ENCODE measurements around the gene TMEM237.

TMEM237 gene

GRCh38 chr2:201579536-201579935, 63.8 kb downstream of the TMEM237 start:
- TF ChIP-seq CTCF (IDR thresholded peaks at IDR 0.05; ENCODE audit: low read depth, low read length) (no peak), EZH2phosphoT487 (IDR thresholded peaks at IDR 0.05; ENCODE audit: low read depth) (no peak)
- no peak overlapping the region for H2AFZ ChIP-seq (ENCODE audit: low read depth, low read length)
- H3K4me3 ChIP-seq (ENCODE audit: low read length) = no peak overlapping the region
- no peaks in the 10 kb centered on the region for H3K9me3 ChIP-seq (ENCODE audit: insufficient read depth, low read length)
- no peak overlapping the region for H3K4me2 ChIP-seq (ENCODE audit: low read length)
- no peaks in the 10 kb centered on the region for H3K36me3 ChIP-seq (replicated peaks; ENCODE audit: low read depth, low read length)
- H4K20me1 ChIP-seq (ENCODE audit: insufficient read depth, low read length) = no peaks in the 10 kb centered on the region
- no peak overlapping the region for H3K27ac ChIP-seq (ENCODE audit: low read length)
- H3K9ac ChIP-seq (ENCODE audit: low read length) = no peak overlapping the region
- H3K4me1 ChIP-seq (ENCODE audit: low read length) = peaks cover 13% of the 10 kb centered on the region
- no peaks in the 10 kb centered on the region for H3K27me3 ChIP-seq (ENCODE audit: low read depth, low read length)
- H3K79me2 ChIP-seq (ENCODE audit: low read length) = no peaks in the 10 kb centered on the region

GRCh38 chr2:201575971-201576370, 67.3 kb downstream of the TMEM237 start:
- no peaks in the 10 kb centered on the region for H3K9me3 ChIP-seq (ENCODE audit: insufficient read depth, low read length)
- no peaks in the 10 kb centered on the region for H3K36me3 ChIP-seq (replicated peaks; ENCODE audit: low read depth, low read length)
- no peak overlapping the region for H3K9ac ChIP-seq (ENCODE audit: low read length)
- peaks cover 36% of the 10 kb centered on the region for H3K4me1 ChIP-seq (ENCODE audit: low read length)
- no peaks in the 10 kb centered on the region for H4K20me1 ChIP-seq (ENCODE audit: insufficient read depth, low read length)
- H3K27ac ChIP-seq (ENCODE audit: low read length) = no peak overlapping the region
- no peaks in the 10 kb centered on the region for H3K79me2 ChIP-seq (ENCODE audit: low read length)
- no peak overlapping the region for H3K4me3 ChIP-seq (ENCODE audit: low read length)
- H3K27me3 ChIP-seq (ENCODE audit: low read depth, low read length) = no peaks in the 10 kb centered on the region
- no peak overlapping the region for H3K4me2 ChIP-seq (ENCODE audit: low read length)
- TF ChIP-seq CTCF (IDR thresholded peaks at IDR 0.05; ENCODE audit: low read depth, low read length) = no peak
- TF ChIP-seq EZH2phosphoT487 (IDR thresholded peaks at IDR 0.05; ENCODE audit: low read depth) = no peak
- no peak overlapping the region for H2AFZ ChIP-seq (ENCODE audit: low read depth, low read length)

GRCh38 chr2:201574766-201575165, 68.5 kb downstream of the TMEM237 start:
- Histone ChIP-seq H3K79me2 (ENCODE audit: low read length) (no peaks in the 10 kb centered on the region), H3K4me3 (ENCODE audit: low read length) (peak overlapping the region; percentile 9), H3K4me2 (ENCODE audit: low read length) (peak overlapping the region; percentile 53), H2AFZ (ENCODE audit: low read depth, low read length) (no peak overlapping the region), H3K4me1 (ENCODE audit: low read length) (peaks cover 37% of the 10 kb centered on the region), H3K27me3 (ENCODE audit: low read depth, low read length) (no peaks in the 10 kb centered on the region), H3K36me3 (replicated peaks; ENCODE audit: low read depth, low read length) (no peaks in the 10 kb centered on the region), H3K9me3 (ENCODE audit: insufficient read depth, low read length) (no peaks in the 10 kb centered on the region), H3K27ac (ENCODE audit: low read length) (no peak overlapping the region), H4K20me1 (ENCODE audit: insufficient read depth, low read length) (no peaks in the 10 kb centered on the region), H3K9ac (ENCODE audit: low read length) (0 out of 2 replicates have a peak overlapping the region, but pooled peaks have one; percentile 9)
- TF ChIP-seq CTCF (IDR thresholded peaks at IDR 0.05; ENCODE audit: low read depth, low read length) (no peak), EZH2phosphoT487 (IDR thresholded peaks at IDR 0.05; ENCODE audit: low read depth) (no peak)

- H3K36me3 ChIP-seq (replicated peaks; ENCODE audit: low read depth, low read length) = no peaks in the 10 kb centered on the region
- no peaks in the 10 kb centered on the region for H3K9me3 ChIP-seq (ENCODE audit: insufficient read depth, low read length)
- H3K79me2 ChIP-seq (ENCODE audit: low read length) = no peaks in the 10 kb centered on the region
- no peak overlapping the region for H2AFZ ChIP-seq (ENCODE audit: low read depth, low read length)
- no peaks in the 10 kb centered on the region for H4K20me1 ChIP-seq (ENCODE audit: insufficient read depth, low read length)
- H3K4me2 ChIP-seq (ENCODE audit: low read length) = peak overlapping the region; percentile 40
- H3K27ac ChIP-seq (ENCODE audit: low read length) = peak overlapping the region; percentile 44
- H3K4me3 ChIP-seq (ENCODE audit: low read length) = peak overlapping the region; percentile 3; the same call in 1 of the 2 replicates
- H3K9ac ChIP-seq (ENCODE audit: low read length) = no peak overlapping the region
- TF ChIP-seq CTCF (IDR thresholded peaks at IDR 0.05; ENCODE audit: low read depth, low read length) (no peak), EZH2phosphoT487 (IDR thresholded peaks at IDR 0.05; ENCODE audit: low read depth) (no peak)
- peaks cover 42% of the 10 kb centered on the region for H3K4me1 ChIP-seq (ENCODE audit: low read length)
- no peaks in the 10 kb centered on the region for H3K27me3 ChIP-seq (ENCODE audit: low read depth, low read length)
Measured at GRCh38 chr2:201572846-201573508, 70.3 kb downstream of the TMEM237 start.

Data from OCI-LY3 (cell line).